Ovary (tissue), 9 donors: Measurements from ENCODE around the gene HYAL3. TPM values are rescaled to one million over a fixed set of nuclear protein-coding genes. Genes with fewer than 3 reads are reported as not detected.

ENCODE experiments used
- DNase-seq, 5 donors: peaks; one replicate each; pipeline ENCODE4 v3.0.0-alpha.2; 2019 to 2020
- H3K27ac ChIP-seq, 2 donors: fragments of 200-600 bp; one replicate each; pipeline versions ENCODE4 v1.5.1 to v1.8.0; 2019 to 2022
- H3K27me3 ChIP-seq: fragments of 200-600 bp; one replicate; pipeline ENCODE4 v1.8.0; 2022
- H3K36me3 ChIP-seq: fragments of 200-600 bp; sonication (generic); one replicate; pipeline ENCODE4 v1.5.1; 2019
- H3K4me1 ChIP-seq: one replicate; pipeline ENCODE4 v1.8.1; 2013; ENCODE audit warnings: mild to moderate bottlenecking, moderate library complexity; ENCODE audit not compliant: insufficient read depth
- H3K4me3 ChIP-seq: fragments of 200-600 bp; sonication (generic); one replicate; pipeline ENCODE4 v1.5.1; 2017
- H3K9me3 ChIP-seq, 2 donors: fragments of 200-600 bp in 1 of 2; sonication (generic) in 1 of 2; one replicate each; pipeline versions ENCODE4 v1.5.1 to v1.8.1; 2013 to 2019; ENCODE audit warnings: mild to moderate bottlenecking in 1 of 2, moderate library complexity in 1 of 2
- CTCF ChIP-seq, 3 donors: fragments of 450-650 bp in 2 of 3; fragments of 200-600 bp in 1 of 3; IDR thresholded peaks; one replicate each; pipeline versions ENCODE4 v1.5.1 to v1.8.0; 2016 to 2022; ENCODE audit warnings: antibody characterized with exemption in 3 of 3, mild to moderate bottlenecking in 1 of 3
- EP300 ChIP-seq: sonication (generic); formaldehyde crosslinking; IDR thresholded peaks from one replicate; pipeline ENCODE4 v1.6.1; 2017; ENCODE audit warnings: antibody characterized with exemption
- POLR2A ChIP-seq: fragments of 450-650 bp; IDR thresholded peaks from one replicate; pipeline ENCODE4 v1.6.1; 2017; ENCODE audit warnings: antibody characterized with exemption, mild to moderate bottlenecking, moderate library complexity
- WGBS, 3 donors: extraction: QIAGEN DNeasy Blood & Tissue Kit in 1 of 3; methylation state at CpG; one replicate each; pipeline versions ENCODE4 v1.1.5 to v1.1.7; 2013 to 2017; 5-methylcytosine and 5-hydroxymethylcytosine counted together
- intact Hi-C, 4 donors: fragments of 100-400 bp; cut with DNase I; formaldehyde crosslinking; loops; one replicate each; pipeline versions ENCODE4 v1.11.0 to v1.15.1; 2022 to 2023
- polyA plus RNA-seq, 2 donors: library from polyadenylated mRNA; stranded (reverse); fragments of 200-250 nt in 1 of 2; fragments of 350-450 nt in 1 of 2; fragmentation: Illumina TruSeq in 1 of 2; extraction: RNeasy Lipid Tissue Mini Kit (QIAGEN cat#74804) in 1 of 2; gene quantifications; one replicate each; pipeline ENCODE4 v1.2.3, GENCODE V29; 2013 to 2014
- total RNA-seq, 7 donors: library from RNA; depleted of rRNA in 2 of 7; stranded (reverse); fragments of >200 nt in 2 of 7; fragmentation: NEBNext Ultra II Directional in 3 of 7; extraction: Animal tissue kit (Norgen Biotek cat#: 25700) in 3 of 7; gene quantifications; one replicate each; pipeline versions ENCODE4 v1.1.0 to v1.2.4, GENCODE V29; 2016 to 2023
- donor health status: DM: no; HTN: no; CAD: no; lungs with moderate emphysema.
- donor health status: DM: no; HTN: no; CAD: no.
- donor health status: Bipolar disorder and iron deficiency.
- donor health status: DM: yes; HTN: yes; CAD: no.
- donor health status: DM: no; HTN: no; CAD: no.
- donor health status: DM: yes; HTN: yes; CAD: no.

The HYAL3 gene
- total and polyA plus RNA-seq, 9 donors = 0.58 to 4.3 (median 1.9) TPM

DNA sequence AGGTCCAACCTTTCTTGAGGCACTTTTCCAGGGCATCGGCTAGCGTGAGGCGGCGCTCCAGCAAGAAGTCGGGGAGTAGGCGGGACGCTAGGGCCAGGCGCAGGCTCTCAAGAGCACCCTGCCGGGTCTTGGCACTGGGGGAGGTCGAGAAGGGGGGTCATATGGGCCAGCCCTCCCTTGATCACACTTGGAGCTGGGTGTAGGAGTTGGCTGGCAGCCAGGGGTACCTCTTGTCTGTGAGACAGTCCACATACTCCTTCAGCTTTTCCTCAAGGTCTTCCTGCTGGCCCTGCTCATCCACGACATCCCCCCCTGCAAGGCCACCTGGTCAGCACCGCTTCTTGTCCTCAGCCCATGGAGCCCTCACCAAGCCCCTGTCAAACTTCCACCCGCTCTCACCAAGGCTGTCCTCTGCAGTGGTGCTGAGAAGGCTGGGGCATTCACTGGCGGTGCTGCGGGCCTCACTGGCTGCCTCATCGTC is 9.0 kb downstream of the HYAL3 start:
- TF ChIP-seq CTCF (IDR thresholded peaks at IDR 0.05) (no peak), EP300 (no peak), POLR2A (no peak)
- Histone ChIP-seq H3K36me3 (no peaks in the 10 kb centered on the region), H3K4me3 (no peak overlapping the region), H3K27me3 (no peaks in the 10 kb centered on the region), H3K9me3 (no peaks in the 10 kb centered on the region), H3K4me1 (peaks cover 6% of the 10 kb centered on the region), H3K27ac (no peak overlapping the region)
- 76 to 83% (median 80%) methylated on average over 16 of the region's 16 CpGs for WGBS, 3 donors
- DNase-seq = peak in 4 of 5 donors; percentile 53 to 66 (median 56)
- intact Hi-C loops = no loop called here

- no peak overlapping the region for H3K27ac ChIP-seq
- no peaks in the 10 kb centered on the region for H3K36me3 ChIP-seq
- no peaks in the 10 kb centered on the region for H3K27me3 ChIP-seq
- intact Hi-C loops = no loop called here
- H3K4me3 ChIP-seq = no peak overlapping the region
- H3K9me3 ChIP-seq = no peaks in the 10 kb centered on the region
- peaks cover 6% of the 10 kb centered on the region for H3K4me1 ChIP-seq
- TF ChIP-seq EP300 (no peak), POLR2A (no peak), CTCF (IDR thresholded peaks at IDR 0.05) (no peak)
- 86 to 90% (median 89%) methylated on average over 6 of the region's 6 CpGs for WGBS, 3 donors
- DNase-seq = no peak
Observed at GRCh38 chr3:50289130-50289529, 10.1 kb downstream of the HYAL3 start.

GRCh38 chr3:50288387-50289007 is 10.7 kb downstream of the HYAL3 start:
- Histone ChIP-seq H3K4me3 (no peak overlapping the region), H3K36me3 (no peaks in the 10 kb centered on the region), H3K9me3 (no peaks in the 10 kb centered on the region), H3K27ac (no peak overlapping the region), H3K27me3 (no peaks in the 10 kb centered on the region), H3K4me1 (peaks cover 6% of the 10 kb centered on the region)
- WGBS, 3 donors = 90 to 93% (median 92%) methylated on average over 23 of the region's 23 CpGs
- TF ChIP-seq CTCF (IDR thresholded peaks at IDR 0.05) = no peak
- no peak for DNase-seq
- intact Hi-C loops = no loop called here

DNA sequence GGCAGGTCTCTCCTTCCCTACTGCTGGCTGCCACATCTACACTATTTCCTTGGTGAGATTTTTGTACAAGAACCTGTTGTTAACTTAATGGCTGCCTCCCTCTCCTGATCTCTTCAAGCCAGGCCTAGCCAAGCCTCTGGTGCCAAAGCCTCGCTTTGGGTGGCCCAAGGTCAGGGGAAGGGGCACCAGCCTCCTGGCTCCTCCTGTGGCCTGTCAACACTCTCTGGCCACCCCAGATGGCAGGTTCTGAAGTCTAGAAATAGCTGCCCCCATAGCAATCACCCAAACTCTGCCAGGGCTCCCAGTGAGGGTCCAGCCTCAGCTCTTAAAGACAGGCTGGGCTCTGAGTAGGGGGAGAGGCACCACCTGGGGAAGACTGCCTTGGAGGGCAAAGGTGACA is 11.9 kb downstream of the HYAL3 start:
- H3K36me3 ChIP-seq = no peaks in the 10 kb centered on the region
- no peak overlapping the region for H3K27ac ChIP-seq
- H3K27me3 ChIP-seq = no peaks in the 10 kb centered on the region
- intact Hi-C loops = no loop called here
- H3K9me3 ChIP-seq = no peaks in the 10 kb centered on the region
- WGBS, 3 donors = 67 to 84% (median 83%) methylated on average over 1 of the region's 1 CpG
- no peak for DNase-seq
- H3K4me3 ChIP-seq = no peak overlapping the region
- TF ChIP-seq CTCF (IDR thresholded peaks at IDR 0.05) = no peak
- no peak for TF ChIP-seq EP300
- no peak for TF ChIP-seq POLR2A
- H3K4me1 ChIP-seq = peaks cover 3% of the 10 kb centered on the region
